DLD1 (cell line): Measurements from ENCODE around the gene DOK6.
"Not testable (repeated sequence)": the region's sequence is repeated elsewhere in the genome, so short reads cannot be mapped to it uniquely, and the experiment has no call there.

Experiments
- in situ Hi-C: cut with HindIII; loops from 2 replicates; pipeline ENCODE4 v1.10.0; 2017; ENCODE audit warnings: low sequenced_read_pairs

Gene DOK6

DNA sequence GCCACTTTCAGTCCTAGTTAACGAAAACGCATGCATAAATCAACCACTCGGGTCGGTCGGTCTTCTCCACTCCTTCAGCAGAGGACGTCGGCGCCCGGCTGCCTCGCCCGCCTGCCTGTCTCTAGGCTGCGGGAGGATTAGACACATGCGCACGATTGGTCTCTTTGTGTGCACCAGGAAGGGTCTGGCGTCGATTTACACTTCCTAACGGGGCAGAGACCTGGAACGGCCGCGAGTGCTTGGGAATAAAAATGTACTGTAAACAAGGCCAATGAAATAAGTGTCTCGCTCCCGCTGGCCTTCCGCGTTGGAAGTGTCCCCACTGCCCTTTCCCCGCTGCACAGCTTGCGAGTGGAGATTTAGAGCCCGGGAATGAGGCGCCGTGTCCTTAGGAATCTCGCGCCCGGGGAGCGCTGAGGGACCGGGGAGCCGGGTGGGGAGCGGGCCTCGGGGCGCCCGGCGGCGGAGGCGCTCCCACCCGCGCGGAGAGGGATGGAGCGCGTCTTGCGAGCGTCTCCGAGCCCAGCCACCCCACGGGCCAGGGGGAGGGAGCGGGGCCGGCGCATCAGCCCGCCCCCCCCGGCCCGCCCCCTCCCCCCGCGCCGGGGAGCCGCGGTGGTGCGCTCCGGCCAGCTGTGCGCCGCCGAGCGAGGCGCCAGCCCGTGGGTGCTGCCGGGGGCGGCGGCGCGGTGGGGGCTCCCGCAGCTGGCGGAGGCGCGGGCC lies at the start of gene DOK6:
Gene DOK6 (plus strand): TSS at position 636 of the 723 bp plus-strand sequence.
- in situ Hi-C loops = no loop called here

DNA sequence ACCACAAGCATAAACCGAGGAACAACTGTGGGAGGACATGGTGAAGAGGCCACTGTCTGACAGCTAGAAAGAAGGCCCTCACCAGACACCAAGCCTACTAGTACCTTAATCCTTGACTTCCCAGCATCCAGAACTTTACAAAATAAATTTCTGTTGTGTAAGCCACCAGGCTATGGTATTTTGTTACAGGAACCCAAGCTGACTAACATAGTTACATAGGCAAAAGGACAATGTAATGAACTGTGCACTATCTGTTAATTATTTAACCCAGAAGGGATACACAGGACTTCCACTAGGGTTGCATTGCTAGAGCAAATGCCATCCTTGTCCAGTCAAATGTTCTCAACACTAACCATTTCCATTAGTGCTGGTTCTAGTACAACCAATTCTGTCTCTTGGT lies 47.7 kb upstream of the DOK6 start:
- in situ Hi-C loops = no loop called here

DNA sequence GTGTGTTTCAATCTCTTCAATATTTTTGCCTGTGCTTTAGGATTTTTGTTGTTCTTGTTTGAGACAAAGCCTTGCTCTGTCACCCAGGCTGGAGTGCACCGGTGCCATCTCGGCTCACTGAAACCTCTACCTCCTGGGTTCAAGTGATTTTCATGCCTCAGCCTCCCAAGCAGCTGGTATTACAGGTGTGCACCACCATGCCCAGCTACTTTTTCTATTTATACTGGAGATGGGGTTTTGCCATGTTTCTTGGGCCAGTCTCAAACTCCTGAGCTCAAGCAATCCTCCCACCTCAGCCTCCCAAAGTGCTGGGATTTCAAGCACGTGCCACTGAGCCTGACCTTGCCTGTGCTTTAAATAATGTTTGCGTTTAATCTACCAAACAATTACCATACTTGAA lies 43.1 kb upstream of the DOK6 start:
- in situ Hi-C loops = no loop called here

DNA sequence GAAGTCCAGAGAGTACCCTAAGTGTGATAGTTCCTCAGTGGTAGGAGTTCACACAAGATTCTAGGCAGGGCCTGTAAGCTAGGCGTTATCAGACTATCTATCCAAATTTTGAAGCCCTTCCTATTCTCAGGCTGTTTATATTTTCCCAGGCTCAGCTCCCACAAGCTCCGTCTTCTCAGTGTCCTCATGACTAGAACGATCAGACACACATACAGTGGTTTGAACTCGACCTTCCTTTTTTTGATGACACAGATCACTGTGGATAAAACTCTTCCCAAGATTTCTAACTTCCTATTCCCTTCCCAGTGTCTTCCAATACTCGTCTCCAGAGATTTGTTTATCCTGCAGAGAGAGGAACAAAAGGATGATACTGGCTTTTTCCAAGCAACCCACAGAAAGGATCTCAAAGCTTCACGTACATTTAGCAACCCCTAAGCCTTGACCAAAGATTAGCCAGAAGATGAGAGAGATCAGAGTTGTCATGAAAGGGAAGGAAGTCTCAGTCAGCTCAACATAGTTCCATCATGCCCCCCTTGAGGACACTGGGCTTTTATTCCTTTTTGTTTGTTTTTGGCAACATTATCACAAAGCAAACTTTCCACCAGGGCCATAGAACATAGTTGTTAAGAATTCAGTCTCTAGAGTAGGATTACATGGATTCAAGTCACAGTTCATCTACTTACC lies 42.3 kb upstream of the DOK6 start:
- in situ Hi-C loops = no loop called here

DNA sequence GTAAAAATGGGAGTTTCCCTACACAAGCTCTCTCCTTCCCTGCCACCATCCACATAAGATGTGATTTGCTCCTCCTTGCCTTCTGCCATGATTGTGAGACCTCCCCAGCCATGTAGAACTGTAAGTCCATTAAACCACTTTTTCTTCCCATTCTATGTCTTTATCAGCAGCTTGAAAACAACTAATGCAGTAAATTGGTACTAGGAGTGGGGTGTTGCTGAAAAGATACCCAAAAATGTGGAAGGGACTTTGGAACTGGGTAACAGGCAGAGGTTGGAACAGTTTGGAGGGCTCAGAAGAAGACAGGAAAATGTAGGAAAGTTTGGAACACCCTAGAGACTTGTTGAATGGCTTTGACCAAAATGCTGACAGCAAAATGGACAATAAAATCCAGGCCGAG lies 40.9 kb upstream of the DOK6 start:
- in situ Hi-C loops = not testable (repeated sequence)

DNA sequence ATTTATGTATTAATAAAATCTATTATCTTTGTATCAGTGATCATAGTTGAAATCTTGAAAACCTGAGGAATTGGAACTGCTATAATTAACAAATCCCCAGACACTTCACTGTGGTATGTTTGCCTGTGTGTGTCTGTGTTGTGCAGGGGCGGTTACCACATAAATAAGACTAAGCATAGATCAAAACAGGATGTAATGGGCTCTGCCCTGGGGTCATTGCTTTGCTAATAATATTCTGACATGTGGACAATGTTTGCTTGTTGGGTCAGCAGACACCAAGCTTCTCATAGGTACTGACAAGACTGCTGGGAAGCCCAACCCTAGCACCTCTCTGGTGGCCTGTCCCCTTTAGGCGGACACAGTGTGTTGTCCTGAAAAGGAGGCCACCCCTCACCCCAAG lies 35.8 kb upstream of the DOK6 start:
- in situ Hi-C loops = no loop called here

DNA sequence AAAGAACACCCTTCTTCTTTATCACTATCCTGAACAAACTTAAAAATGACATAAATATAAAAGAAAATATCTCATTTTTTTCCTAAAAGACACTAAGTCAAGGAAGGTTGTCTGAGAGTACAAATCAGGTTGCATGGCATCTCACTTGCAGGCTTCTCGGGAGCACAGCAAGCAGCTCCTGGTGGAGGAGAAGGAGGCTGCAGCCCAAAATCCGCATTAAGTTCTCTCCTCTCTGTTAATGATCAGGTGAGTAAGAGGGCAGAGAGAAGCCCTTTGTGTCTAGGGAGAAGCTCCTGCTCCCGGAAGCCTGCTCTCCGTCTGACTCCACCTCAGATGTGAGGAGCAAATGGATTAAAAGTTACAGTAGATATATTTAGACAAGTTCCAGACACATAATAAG lies 35.0 kb upstream of the DOK6 start:
- in situ Hi-C loops = no loop called here

DNA sequence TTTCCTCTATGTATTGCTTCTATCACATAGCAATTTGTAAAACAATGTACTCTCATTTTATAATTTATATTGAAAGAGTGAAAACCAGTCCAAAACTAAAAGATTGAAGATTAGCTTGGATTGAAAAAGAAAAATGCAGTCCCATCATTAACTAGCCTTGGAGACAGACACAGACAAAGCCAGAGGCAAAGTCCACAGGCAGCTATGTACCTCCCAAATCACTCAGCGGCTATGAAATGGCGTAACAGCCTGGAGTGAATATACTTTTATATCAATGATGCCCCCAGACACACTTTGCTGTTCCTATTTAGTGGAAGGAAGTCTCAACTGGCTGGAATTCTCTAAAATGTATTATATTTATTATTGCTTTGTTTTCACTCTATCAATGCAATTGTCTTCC lies 33.6 kb upstream of the DOK6 start:
- in situ Hi-C loops = no loop called here

DNA sequence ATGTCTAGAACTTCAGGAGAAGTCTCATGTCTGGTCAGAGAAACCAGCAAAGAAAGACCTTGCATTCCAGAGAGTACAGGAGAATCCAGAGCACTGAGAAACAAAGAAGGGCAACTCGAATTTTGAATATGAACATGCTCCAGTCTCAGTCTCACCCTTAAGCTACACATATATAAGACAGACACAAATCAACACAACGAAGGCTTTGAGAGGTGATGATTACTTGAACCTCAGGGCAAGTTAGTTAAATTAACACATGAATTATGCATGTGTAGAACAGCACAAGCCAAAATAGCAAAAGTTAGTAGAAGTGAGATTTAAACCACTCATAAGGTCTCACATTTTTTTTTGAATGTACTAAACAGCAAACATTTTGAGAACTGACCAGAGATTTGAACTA lies 29.0 kb upstream of the DOK6 start:
- in situ Hi-C loops = no loop called here

DNA sequence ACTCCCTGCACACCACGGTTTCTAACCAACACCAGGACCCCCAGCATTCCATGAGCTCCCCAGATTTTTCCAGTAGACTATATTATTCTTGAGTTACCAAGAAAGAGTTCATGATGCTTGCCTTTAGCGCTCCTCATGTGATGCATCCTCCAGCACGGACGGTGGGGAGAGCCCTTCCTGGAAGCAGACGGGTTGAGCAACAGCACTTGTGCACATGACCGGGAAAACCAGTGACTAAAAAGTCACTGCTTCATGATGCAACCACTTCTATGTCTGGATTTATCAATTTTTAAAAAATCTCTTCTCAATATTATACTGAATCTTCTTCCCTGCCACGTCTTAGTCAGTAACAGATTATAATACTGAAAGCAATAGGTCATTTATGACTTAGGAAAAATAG lies 20.4 kb upstream of the DOK6 start:
- in situ Hi-C loops = no loop called here

DNA sequence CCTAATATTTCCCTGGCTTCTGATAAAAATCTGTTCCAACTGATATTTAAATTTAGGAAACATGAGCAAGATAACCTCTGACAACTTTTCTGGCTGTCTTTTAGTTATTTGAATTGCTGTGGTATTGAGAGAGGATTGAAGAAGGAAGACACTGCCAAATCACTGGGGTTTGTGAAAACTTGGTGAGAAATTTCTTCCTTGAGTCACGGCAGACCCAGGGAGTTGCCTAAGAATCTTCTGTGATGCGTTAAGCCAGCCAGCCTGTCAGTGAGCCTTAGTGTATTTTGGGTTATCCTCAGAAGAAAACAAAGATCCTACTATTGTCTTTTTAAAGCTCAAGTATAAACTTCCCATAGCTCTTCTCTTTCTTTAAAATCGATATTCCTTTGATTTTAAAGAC lies 17.5 kb upstream of the DOK6 start:
- in situ Hi-C loops = no loop called here

DNA sequence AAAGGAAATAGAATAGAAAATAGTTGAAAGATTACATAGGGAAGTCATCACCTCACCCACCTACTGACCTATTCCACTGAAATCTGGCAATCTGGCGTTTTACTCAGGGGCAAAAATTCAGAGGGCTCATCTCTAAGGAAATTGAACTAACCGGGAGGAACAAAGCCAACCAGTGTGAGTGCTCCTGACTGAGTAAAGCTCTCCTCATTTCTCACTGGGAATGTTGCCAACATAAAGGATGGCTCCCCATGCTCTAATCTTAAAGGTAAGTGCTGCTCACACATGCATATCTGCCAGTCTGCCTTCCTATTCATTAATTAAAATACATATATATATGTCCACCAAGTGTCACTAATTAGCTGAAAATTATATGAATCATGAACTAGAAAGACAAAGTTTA lies 13.5 kb upstream of the DOK6 start:
- in situ Hi-C loops = no loop called here

DNA sequence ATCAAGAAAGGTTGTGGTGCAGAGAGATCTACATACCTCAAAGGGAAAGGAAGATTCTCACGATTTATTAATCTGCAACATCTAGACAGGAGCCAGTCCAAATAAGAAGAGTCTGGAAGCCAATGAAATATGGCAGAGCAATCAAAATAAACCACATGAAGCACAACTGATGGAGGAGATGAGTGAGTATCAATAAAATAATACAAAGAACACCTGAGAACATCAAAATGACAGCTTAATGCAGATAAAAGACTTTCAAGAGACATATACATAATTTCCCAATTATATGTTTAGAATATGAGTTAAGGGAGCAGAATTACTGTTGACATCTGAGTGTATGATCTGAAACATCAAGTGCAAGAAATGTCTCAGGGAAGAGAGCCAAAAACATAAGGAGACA lies 12.5 kb upstream of the DOK6 start:
- in situ Hi-C loops = no loop called here

DNA sequence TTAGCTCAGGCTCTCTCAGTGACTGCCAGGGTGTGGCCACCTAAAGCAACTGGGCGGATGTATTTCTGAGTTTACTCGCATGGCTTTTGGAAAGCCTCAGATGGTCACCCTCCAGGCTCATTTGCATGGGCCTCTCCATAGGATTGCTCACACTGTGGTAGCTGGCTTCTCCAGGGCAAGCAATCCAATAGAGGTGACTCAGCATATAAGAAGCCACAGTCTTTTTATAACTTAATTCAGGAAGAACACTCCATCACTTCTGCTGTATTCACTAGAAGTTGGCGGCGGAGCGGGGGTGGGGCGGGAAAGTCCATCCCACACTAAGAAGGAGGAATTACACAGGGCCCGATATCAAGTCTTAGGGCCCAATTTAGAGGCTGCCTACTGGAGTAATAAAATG lies 3.6 kb upstream of the DOK6 start:
- in situ Hi-C loops = no loop called here

DNA sequence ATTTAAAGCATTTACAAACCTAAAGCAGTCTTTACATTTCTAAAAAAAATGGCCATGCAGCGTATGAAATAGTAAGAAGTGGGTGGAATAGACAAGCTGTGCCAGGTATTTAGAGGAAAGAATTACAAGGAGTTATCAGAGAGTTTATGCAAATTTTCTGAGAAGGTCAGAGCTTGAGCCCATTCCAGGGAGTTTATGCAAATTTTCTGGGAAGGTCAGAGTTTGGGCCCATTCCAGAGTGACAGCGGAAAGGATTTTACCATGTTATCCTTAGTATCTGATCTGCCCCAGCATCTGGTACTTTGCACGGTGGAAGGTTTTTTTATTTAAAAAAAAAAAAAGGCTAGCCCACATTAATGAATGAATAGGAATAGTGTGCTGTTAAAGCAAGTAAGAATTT lies 1.4 kb upstream of the DOK6 start:
- in situ Hi-C loops = no loop called here

DNA sequence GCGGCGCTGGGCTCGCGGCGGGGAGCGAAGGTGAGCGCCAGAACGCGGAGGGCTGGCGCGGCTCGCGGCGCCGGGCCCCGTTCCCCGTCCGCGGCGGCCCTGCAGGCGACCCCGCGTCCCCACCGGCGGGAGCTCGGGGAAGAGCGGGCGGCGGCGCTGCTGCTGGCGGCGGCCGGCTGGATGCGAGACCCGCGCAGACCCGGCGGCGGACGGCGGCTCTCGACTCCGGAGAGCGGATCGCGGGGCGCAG lies 213 bp downstream of the DOK6 start:
- in situ Hi-C loops = no loop called here

DNA sequence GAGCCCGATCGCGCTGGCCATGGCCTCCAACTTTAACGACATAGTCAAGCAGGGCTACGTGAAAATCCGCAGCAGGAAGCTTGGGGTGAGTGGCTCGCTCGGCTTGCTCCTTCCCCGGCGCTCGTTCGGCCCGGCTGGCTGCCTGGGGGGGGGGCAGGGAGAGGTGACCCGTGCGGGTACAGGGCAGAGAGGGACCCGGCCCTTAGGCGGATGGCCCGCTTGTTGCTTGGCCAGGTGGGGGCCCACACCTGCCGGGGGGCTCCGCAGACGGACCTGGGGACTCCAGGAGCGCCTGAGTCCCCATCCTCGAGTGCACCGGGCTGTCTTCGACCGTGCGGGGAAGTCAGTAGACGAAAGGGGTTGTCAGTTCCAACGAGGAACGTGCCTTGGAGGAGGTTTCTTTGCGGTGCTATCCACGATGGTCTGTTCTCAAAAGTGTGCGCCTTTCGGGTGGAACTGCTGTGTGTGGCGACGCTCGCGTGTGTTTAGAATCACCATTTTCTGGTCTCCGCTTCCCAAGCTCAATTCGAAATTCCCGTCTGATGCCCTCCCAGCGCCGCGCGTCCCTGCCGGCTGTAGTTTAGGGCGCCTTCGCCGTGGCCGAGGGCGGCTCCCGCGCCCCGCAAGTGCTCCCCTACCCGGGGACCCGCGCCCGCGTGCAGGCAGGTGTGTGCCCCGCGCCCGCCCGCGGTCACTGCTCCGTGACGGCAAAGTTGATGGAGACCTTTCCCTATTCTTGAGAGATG lies 711 bp downstream of the DOK6 start:
- in situ Hi-C loops = no loop called here

DNA sequence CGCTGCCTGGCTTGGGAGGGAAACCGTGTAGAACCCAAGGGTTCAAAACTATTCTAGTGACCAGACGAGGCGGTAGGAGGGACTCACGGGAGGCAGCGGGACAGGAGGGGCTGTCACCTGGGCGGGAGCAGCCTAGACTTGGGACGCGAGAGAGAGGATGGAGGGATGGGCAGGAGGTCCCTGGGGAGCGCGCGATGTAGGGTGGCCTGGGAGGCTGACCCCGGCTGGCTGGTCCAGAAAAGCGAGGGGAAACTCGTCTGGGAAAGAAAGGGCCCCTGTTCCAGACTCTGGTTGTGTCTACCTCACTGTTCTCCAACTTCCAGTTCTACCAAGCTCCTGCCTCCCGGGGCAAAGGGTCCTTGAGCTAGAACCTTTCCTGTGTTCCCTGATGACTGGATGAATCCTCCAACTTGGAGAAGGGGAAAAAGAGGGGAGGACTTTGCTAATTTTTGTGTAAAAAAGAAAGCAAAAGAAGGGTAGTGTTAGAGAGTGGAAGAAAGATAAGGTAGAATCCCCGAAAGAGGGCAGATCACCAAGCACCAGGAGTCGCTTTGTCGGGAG lies 1.4 kb downstream of the DOK6 start:
- in situ Hi-C loops = no loop called here

DNA sequence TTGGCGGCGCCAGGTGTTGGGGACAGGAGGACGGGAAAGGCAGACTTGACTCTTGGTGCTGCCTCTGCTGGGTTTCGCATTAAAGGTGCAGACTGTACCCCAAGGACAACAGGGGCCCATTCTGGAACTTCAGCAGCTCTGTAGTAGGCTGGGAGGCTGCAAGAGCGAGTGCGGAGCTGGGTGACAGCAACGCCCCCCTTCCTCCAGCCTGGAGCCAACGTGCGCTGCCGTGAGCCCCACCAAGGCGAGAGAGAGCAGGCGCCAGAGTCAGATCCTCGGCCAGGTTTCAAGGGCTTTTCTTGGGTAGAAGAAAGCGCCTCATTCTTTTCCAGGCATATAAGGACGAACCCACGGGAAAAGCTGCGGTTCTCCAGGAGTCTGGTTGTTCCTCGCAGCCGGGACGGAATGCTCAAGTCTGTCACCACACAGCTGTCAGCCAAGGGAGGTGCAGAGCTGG lies 1.9 kb downstream of the DOK6 start:
- in situ Hi-C loops = no loop called here

DNA sequence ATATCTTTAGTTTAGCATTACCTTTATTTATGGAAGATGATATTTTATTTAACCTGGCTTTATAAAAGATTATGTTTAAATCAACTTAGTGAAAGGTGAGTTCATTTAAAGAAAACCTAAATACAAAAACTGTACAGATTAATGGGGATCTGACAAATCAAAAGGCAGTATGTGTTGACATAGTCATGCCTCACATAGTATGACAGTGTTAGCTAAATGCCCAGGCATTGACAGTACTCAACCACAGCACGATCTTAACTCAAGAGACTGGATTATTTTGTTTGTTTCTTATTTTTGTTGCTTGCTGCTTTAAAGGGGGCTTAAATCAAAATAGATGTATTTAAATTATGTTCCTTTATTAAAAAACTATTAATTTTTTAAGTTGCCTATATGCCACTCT lies 7.8 kb downstream of the DOK6 start:
- in situ Hi-C loops = no loop called here

DNA sequence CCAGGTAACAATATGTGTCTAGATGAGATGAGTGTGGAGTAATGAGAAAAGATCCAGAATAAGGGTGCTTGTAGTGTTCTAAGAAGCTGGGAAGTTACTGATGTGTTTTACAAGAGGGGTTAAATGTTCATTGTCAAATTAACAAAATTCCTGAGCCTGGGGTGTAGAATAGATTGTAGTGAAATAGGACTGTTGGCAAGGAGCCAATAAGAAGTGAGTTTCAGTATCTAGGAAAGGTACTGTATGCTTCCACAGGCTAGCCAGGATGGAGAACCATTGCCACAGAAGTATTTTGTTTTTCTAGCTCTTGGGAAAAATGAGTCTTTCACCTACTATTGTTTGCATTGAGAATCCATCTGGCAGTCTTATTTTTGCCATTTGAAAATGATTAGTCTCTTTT lies 10.5 kb downstream of the DOK6 start:
- in situ Hi-C loops = no loop called here

DNA sequence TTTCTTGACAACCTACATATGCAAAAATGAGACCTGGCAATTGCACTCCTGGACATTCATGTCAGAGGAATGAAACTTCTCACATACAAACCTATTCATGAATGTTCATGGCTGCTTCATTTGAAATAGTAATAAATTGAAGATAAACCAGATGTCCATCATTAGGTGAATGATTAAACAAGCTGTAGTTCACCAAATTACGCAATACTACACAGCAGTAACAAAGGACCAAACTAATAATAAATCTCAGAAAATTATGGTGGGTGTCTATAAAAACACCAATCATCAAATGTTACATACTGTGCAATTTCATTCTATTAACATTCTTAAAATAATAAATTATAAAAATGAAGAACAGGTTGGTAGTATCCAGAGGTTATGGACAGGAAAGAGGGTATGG lies 13.5 kb downstream of the DOK6 start:
- in situ Hi-C loops = no loop called here
